HG02840 (cell line): ENCODE measurements around the gene STK38.
"Not testable (repeated sequence)": the region's sequence is repeated elsewhere in the genome, so short reads cannot be mapped to it uniquely, and the experiment has no call there.

Source experiments
- ATAC-seq: cut with Tn5 transposase; IDR thresholded peaks from one replicate; pipeline ENCODE4 v1.9.1; 2021; ENCODE audit warnings: mild to moderate bottlenecking, moderate library complexity, moderate number of reproducible peaks; ENCODE audit not compliant: unreplicated experiment, low FRiP score

STK38 gene

GRCh38 chr6:36491378-36491965, 55.8 kb downstream of the STK38 start:
- ATAC-seq = no peak

GRCh38 chr6:36489426-36489825, 57.9 kb downstream of the STK38 start:
- ATAC-seq = no peak

GRCh38 chr6:36488221-36488620, 59.1 kb downstream of the STK38 start:
- ATAC-seq = no peak

GRCh38 chr6:36487698-36488097, 59.6 kb downstream of the STK38 start:
- ATAC-seq = no peak

GRCh38 chr6:36484736-36485135, 62.5 kb downstream of the STK38 start:
- no peak for ATAC-seq

- not testable (repeated sequence) for ATAC-seq
Observed at GRCh38 chr6:36483326-36483725, 64.0 kb downstream of the STK38 start.

GRCh38 chr6:36479256-36479655, 68.0 kb downstream of the STK38 start:
- ATAC-seq = no peak

- no peak for ATAC-seq
Observed at GRCh38 chr6:36478051-36478526, 69.2 kb downstream of the STK38 start.

- ATAC-seq = no peak
Observed at GRCh38 chr6:36469946-36470345, 77.3 kb downstream of the STK38 start.

GRCh38 chr6:36469148-36469661, 78.1 kb downstream of the STK38 start:
- ATAC-seq = no peak

GRCh38 chr6:36467625-36468024, 79.7 kb downstream of the STK38 start:
- ATAC-seq = no peak

GRCh38 chr6:36464233-36464632, 83.0 kb downstream of the STK38 start:
- no peak for ATAC-seq

- ATAC-seq = no peak
Observed at GRCh38 chr6:36463676-36464075, 83.6 kb downstream of the STK38 start.

- ATAC-seq = no peak
Observed at GRCh38 chr6:36461646-36462045, 85.6 kb downstream of the STK38 start.

GRCh38 chr6:36460916-36461315, 86.4 kb downstream of the STK38 start:
- ATAC-seq = no peak

GRCh38 chr6:36459501-36459900, 87.8 kb downstream of the STK38 start:
- no peak for ATAC-seq

GRCh38 chr6:36455486-36456027, 91.7 kb downstream of the STK38 start:
- no peak for ATAC-seq

- ATAC-seq = not testable (repeated sequence)
Observed at GRCh38 chr6:36452897-36453296, 94.4 kb downstream of the STK38 start.

GRCh38 chr6:36449173-36449572, 98.1 kb downstream of the STK38 start:
- ATAC-seq = not testable (repeated sequence)

GRCh38 chr6:36445621-36446020, 101.7 kb downstream of the STK38 start:
- ATAC-seq = no peak

- ATAC-seq = no peak
Observed at GRCh38 chr6:36444470-36444869, 102.8 kb downstream of the STK38 start.
